Measurements from ENCODE around the gene TRAF7. TPM values are rescaled to one million over a fixed set of nuclear protein-coding genes. Genes with fewer than 3 reads are reported as not detected.
"Not testable (repeated sequence)": the region's sequence is repeated elsewhere in the genome, so short reads cannot be mapped to it uniquely, and the experiment has no call there.

Gene TRAF7
- total RNA-seq, 2 experiments from 2014 or later: 19.9 to 24.0 TPM

DNA sequence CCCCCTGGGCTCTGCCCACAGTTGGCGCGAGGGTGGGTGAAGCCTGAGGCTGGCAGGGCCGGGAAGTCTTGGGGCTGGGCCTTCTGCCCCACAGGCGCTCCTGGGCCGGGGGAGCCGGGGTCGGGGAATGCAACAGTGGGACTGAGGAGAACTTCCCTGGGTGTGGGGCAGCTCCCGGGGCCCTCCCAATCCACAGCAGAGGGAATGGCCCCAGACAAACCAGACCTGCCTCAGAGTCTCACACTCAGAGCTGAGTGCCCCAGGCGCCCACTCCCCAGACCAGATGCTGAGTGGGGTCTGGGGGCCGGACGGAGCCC, 31.2 kb upstream of the TRAF7 start:
- H3K9me3 Mint-ChIP-seq; H3K27me3 Mint-ChIP-seq; H3K36me3 ChIP-seq (ENCODE audit: insufficient read depth, low read length); H3K27ac Mint-ChIP-seq; H3K9me3 ChIP-seq (ENCODE audit: control insufficient read depth in 1 of 2, insufficient read depth in 1 of 2, low read length in 2 of 2); H3K27ac ChIP-seq (ENCODE audit: low read depth in 1 of 2, low read length in 2 of 2); intact Hi-C loops (cut with DNase I, micrococcal nuclease); POLR2A ChIA-PET; ATAC-seq (ENCODE audit: poor library complexity); H3K4me3 Mint-ChIP-seq; CTCF ChIA-PET; H3K36me3 Mint-ChIP-seq (ENCODE audit: low read depth); H3K4me3 ChIP-seq (ENCODE audit: low read length); H3K27me3 ChIP-seq (ENCODE audit: control insufficient read depth in 1 of 2, insufficient read depth in 2 of 2, low read length in 2 of 2); DNase-seq: not testable (repeated sequence)
- H3K4me1 ChIP-seq (ENCODE audit: insufficient read depth, low read length): peaks cover 13% of the 10 kb centered on the region
- peaks cover 18% of the 10 kb centered on the region for H3K4me1 Mint-ChIP-seq (ENCODE audit: low read depth)

GRCh38 chr16:2124694-2125444, 30.7 kb upstream of the TRAF7 start:
- ATAC-seq (ENCODE audit: poor library complexity); H3K4me3 ChIP-seq (ENCODE audit: low read length); intact Hi-C loops (cut with DNase I, micrococcal nuclease); H3K27ac Mint-ChIP-seq; H3K36me3 Mint-ChIP-seq (ENCODE audit: low read depth); H3K9me3 ChIP-seq (ENCODE audit: control insufficient read depth in 1 of 2, insufficient read depth in 1 of 2, low read length in 2 of 2); H3K27ac ChIP-seq (ENCODE audit: low read depth in 1 of 2, low read length in 2 of 2); H3K27me3 ChIP-seq (ENCODE audit: control insufficient read depth in 1 of 2, insufficient read depth in 2 of 2, low read length in 2 of 2); POLR2A ChIA-PET; H3K9me3 Mint-ChIP-seq; DNase-seq; H3K4me3 Mint-ChIP-seq; H3K36me3 ChIP-seq (ENCODE audit: insufficient read depth, low read length); CTCF ChIA-PET; H3K27me3 Mint-ChIP-seq: not testable (repeated sequence)
- peaks cover 18% of the 10 kb centered on the region for H3K4me1 Mint-ChIP-seq (ENCODE audit: low read depth)
- peaks cover 13% of the 10 kb centered on the region for H3K4me1 ChIP-seq (ENCODE audit: insufficient read depth, low read length)

DNA sequence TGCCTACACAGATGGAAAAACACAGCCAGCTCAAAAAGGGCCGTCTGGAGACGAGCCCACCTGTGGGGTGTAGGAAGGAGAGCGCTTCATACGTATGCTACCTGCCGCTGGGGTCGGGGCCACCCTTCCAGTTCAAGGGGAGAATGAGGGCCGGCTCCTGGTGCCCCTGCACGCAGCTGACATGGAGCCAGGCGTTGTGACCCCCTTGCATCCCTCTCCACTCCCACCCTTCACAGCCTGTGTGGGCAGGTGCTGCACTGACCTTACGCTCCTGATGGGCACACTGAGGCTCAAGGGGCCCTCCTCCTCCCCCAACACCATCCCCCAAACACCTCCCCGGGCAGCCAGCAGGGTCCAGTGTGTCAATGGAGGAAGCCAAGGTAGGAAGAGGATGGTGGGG, 30.0 kb upstream of the TRAF7 start:
- H3K36me3 Mint-ChIP-seq (ENCODE audit: low read depth); ATAC-seq (ENCODE audit: poor library complexity); H3K27me3 ChIP-seq (ENCODE audit: control insufficient read depth in 1 of 2, insufficient read depth in 2 of 2, low read length in 2 of 2); H3K27ac Mint-ChIP-seq; H3K9me3 ChIP-seq (ENCODE audit: control insufficient read depth in 1 of 2, insufficient read depth in 1 of 2, low read length in 2 of 2); H3K4me3 ChIP-seq (ENCODE audit: low read length); H3K36me3 ChIP-seq (ENCODE audit: insufficient read depth, low read length); H3K4me3 Mint-ChIP-seq; H3K9me3 Mint-ChIP-seq; DNase-seq; intact Hi-C loops (cut with DNase I, micrococcal nuclease); H3K27me3 Mint-ChIP-seq; POLR2A ChIA-PET; H3K27ac ChIP-seq (ENCODE audit: low read depth in 1 of 2, low read length in 2 of 2): not testable (repeated sequence)
- CTCF ChIA-PET: interaction anchor here (1.2 to 1.7 kb wide), 2 partner anchors 15 to 22 kb away, joined by 3 to 8 read pairs; no protein-coding TSS in a partner anchor
- H3K4me1 ChIP-seq (ENCODE audit: insufficient read depth, low read length): peaks cover 13% of the 10 kb centered on the region
- H3K4me1 Mint-ChIP-seq (ENCODE audit: low read depth): peaks cover 14% of the 10 kb centered on the region

- intact Hi-C loops (cut with DNase I, micrococcal nuclease): not testable (repeated sequence)
Measured at GRCh38 chr16:2126161-2126743, 29.3 kb upstream of the TRAF7 start.

GRCh38 chr16:2126928-2127556, 28.5 kb upstream of the TRAF7 start:
- H3K4me3 ChIP-seq (ENCODE audit: low read length); H3K27me3 Mint-ChIP-seq; H3K9me3 Mint-ChIP-seq; H3K27ac ChIP-seq (ENCODE audit: low read depth in 1 of 2, low read length in 2 of 2); H3K36me3 Mint-ChIP-seq (ENCODE audit: low read depth); POLR2A ChIA-PET; H3K36me3 ChIP-seq (ENCODE audit: insufficient read depth, low read length); H3K9me3 ChIP-seq (ENCODE audit: control insufficient read depth in 1 of 2, insufficient read depth in 1 of 2, low read length in 2 of 2); ATAC-seq (ENCODE audit: poor library complexity); H3K27me3 ChIP-seq (ENCODE audit: control insufficient read depth in 1 of 2, insufficient read depth in 2 of 2, low read length in 2 of 2); H3K27ac Mint-ChIP-seq; intact Hi-C loops (cut with DNase I, micrococcal nuclease): not testable (repeated sequence)
- CTCF ChIA-PET: interaction anchor here (1.2 to 1.7 kb wide), 2 partner anchors 14 to 20 kb away, joined by 3 to 8 read pairs; no protein-coding TSS in a partner anchor
- Mint-ChIP-seq H3K4me1 (ENCODE audit: low read depth) (peaks cover 12% of the 10 kb centered on the region), H3K4me3 (peak overlapping the region; percentile 11)
- peak in 2 of 14 experiments; percentile 37 to 57 for DNase-seq
- peaks cover 13% of the 10 kb centered on the region for H3K4me1 ChIP-seq (ENCODE audit: insufficient read depth, low read length)

More at GRCh38 chr16:2126161-2126743, 29.3 kb upstream of the TRAF7 start:
- H3K4me1 ChIP-seq (ENCODE audit: insufficient read depth, low read length): peaks cover 13% of the 10 kb centered on the region
- CTCF ChIA-PET: interaction anchor here (1.2 to 1.7 kb wide), 2 partner anchors 14 to 21 kb away, joined by 3 to 8 read pairs; no protein-coding TSS in a partner anchor
- H3K36me3 ChIP-seq (ENCODE audit: insufficient read depth, low read length); H3K27ac Mint-ChIP-seq; H3K4me3 ChIP-seq (ENCODE audit: low read length); H3K27me3 Mint-ChIP-seq; H3K9me3 Mint-ChIP-seq; ATAC-seq (ENCODE audit: poor library complexity); H3K9me3 ChIP-seq (ENCODE audit: control insufficient read depth in 1 of 2, insufficient read depth in 1 of 2, low read length in 2 of 2); H3K27me3 ChIP-seq (ENCODE audit: control insufficient read depth in 1 of 2, insufficient read depth in 2 of 2, low read length in 2 of 2); H3K36me3 Mint-ChIP-seq (ENCODE audit: low read depth); H3K4me3 Mint-ChIP-seq; DNase-seq; H3K27ac ChIP-seq (ENCODE audit: low read depth in 1 of 2, low read length in 2 of 2); POLR2A ChIA-PET: not testable (repeated sequence)
- H3K4me1 Mint-ChIP-seq (ENCODE audit: low read depth): peaks cover 12% of the 10 kb centered on the region

DNA sequence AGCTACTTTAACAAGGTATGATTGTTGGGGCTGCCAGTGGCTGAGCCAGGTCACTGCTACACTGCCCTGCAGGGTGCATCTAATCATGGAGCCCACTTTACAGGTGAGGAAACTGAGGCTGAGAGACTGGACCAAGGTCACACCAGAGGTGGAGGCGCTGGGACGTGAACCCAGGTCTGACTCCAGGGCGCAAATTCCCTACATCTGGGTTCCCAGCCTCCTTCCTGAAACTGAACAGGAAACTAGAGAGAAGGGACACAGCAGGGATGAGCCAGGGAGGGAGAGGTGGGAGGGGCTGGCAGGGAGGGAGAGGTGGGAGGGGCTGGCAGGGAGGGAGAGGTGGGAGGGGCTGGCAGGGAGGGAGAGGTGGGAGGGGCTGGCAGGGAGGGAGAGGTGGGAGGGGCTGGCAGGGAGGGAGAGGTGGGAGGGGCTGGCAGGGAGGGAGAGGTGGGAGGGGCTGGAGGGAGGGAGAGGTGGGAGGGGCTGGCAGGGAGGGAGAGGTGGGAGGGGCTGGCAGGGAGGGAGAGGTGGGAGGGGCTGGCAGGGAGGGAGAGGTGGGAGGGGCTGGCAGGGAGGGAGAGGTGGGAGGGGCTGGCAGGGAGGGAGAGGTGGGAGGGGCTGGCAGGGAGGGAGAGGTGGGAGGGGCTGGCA, 27.8 kb upstream of the TRAF7 start:
- POLR2A ChIA-PET; H3K36me3 Mint-ChIP-seq (ENCODE audit: low read depth); H3K36me3 ChIP-seq (ENCODE audit: insufficient read depth, low read length); H3K9me3 ChIP-seq (ENCODE audit: control insufficient read depth in 1 of 2, insufficient read depth in 1 of 2, low read length in 2 of 2); intact Hi-C loops (cut with DNase I, micrococcal nuclease); H3K4me3 ChIP-seq (ENCODE audit: low read length); H3K27me3 ChIP-seq (ENCODE audit: control insufficient read depth in 1 of 2, insufficient read depth in 2 of 2, low read length in 2 of 2); H3K27ac Mint-ChIP-seq; H3K27ac ChIP-seq (ENCODE audit: low read depth in 1 of 2, low read length in 2 of 2); H3K9me3 Mint-ChIP-seq; H3K27me3 Mint-ChIP-seq; H3K4me3 Mint-ChIP-seq: not testable (repeated sequence)
- H3K4me1 Mint-ChIP-seq (ENCODE audit: low read depth): peaks cover 12% of the 10 kb centered on the region
- DNase-seq (peak in 4 of 14 experiments; percentile 41 to 59 (median 48)), ATAC-seq (ENCODE audit: poor library complexity) (peak; percentile 6)
- peaks cover 13% of the 10 kb centered on the region for H3K4me1 ChIP-seq (ENCODE audit: insufficient read depth, low read length)
- CTCF ChIA-PET: interaction anchor here (1.7 kb wide), 1 partner anchor 13 kb away, joined by 8 read pairs; no protein-coding TSS in a partner anchor

All from CD4-positive, alpha-beta T cell (primary cell).